Eye (tissue), 1 donor: Measurements from ENCODE around the gene ASTN2.
A peak's percentile ranks its signal among the peaks of the same experiment; 100 is the strongest.

Experiments used
- DNase-seq: peaks from one replicate; pipeline ENCODE4 v3.0.0-alpha.2; 2015

The ASTN2 gene

DNA sequence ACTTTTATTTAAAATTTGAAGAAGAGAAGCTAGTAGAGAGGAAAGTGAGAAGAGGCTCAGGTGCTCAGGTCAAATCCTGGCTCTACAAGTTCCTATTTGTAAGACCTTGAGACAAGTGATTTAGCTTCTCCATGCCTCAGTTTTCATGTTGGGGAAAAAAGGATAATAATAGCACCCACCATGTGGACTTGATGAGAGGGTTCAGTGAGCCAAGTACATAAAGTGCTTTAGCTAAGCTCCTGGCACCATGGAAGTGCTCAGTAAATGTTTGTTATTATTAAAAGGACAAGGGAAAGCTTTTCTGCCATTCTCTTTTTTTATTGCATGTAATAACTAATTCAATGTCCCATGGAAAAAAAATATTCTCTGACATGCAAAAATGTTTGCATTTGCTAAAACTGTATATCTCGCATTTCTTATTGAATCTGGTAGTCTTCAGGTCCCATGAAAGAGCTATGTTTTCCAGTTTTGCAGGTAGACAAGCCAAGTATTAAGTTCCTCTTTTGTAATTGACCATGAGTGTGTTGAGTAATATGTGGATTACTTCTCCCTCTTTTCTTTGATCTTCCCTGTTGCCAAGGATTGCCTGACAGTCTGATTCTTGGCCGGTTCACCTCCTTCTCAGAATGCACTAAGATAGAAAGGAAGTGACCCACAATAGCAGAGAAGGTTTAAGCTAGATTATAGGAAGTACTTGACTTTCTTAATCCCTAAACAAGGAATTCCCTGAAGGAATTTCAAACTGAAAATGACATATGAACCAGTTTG lies 773.4 kb downstream of the ASTN2 start:
- no peak for DNase-seq

DNA sequence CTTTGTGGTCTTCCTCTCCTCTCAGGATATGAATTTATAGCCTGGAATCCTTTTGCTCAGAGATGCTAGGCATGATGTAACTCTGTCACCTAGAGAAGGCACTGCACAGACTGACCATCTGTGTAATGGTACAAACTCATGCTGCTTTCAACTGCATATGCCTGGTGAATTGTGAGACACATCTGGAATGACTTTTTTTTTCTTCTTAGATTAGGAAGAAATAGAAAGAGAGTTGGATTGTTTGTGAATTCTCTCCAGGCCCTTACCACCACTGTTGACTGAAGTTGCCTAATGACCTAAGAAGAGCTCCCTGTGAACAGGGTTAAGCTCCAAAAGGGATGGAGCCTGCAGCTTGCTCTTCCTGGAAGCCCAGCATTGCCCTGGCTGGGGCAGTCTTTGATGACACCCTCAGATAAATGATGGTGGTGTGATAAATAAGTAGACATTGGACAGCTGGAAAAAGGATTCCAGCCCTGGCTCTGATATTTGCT lies 775.6 kb downstream of the ASTN2 start:
- no peak for DNase-seq

GRCh38 chr9:116635908-116636307 lies 778.9 kb downstream of the ASTN2 start:
- no peak for DNase-seq

GRCh38 chr9:116632990-116633838 lies 781.6 kb downstream of the ASTN2 start:
- no peak for DNase-seq

DNA sequence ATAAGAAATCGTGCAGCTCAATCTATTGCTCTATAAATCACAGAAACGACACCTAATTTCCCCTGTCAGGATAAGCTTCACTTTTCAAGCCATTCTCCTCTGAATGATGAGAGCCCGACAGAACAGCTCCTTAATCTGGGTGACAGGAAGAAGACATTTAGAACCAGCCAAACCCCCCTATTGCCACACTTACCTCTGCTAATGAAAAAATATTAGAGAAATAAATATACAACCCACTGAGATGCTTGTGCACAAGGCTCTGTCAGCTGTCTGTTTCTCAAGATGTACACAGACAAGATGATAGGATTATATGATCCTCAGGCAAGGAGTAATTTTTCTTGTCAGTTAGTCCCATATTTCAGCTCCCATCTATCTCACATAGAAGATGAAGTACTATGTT lies 785.2 kb downstream of the ASTN2 start:
- DNase-seq, result no peak

DNA sequence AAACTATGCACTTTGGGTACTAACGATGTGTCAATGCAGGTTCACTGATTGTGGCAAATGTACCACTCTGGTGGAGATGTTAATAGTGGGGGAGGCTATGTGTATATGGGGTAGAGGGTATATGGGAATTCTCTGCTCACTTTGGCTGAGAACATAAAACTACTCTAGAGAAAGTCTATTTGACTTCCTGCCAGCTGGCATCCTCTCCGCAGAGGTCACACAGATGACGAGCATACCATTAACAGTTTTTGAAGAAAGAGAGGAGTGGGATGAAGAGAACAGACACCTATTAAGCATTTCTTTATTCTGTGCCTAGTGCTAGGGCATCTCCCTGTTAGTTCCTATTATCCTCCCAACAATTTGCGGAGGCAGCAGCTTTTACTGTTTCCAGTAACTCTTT lies 786.1 kb downstream of the ASTN2 start:
- DNase-seq, result peak; percentile 24

DNA sequence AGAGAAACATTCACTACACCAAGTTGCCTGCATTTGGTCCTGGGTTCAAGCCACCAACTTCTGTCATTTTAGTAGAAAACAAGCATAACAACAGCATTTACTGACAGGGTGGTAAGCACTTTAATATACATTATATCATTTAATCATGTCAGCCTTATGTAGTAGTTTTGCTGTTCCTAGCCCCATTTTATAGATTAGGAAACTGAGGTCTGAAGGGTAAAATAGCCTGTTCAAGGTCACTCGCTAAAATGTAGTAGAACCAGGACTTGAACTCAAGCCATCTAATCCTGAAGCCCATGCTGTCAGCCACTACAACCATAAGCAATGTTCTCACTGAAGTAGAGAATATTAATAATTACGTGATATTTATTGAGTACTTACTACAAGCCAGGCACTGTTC lies 787.4 kb downstream of the ASTN2 start:
- DNase-seq, result no peak

DNA sequence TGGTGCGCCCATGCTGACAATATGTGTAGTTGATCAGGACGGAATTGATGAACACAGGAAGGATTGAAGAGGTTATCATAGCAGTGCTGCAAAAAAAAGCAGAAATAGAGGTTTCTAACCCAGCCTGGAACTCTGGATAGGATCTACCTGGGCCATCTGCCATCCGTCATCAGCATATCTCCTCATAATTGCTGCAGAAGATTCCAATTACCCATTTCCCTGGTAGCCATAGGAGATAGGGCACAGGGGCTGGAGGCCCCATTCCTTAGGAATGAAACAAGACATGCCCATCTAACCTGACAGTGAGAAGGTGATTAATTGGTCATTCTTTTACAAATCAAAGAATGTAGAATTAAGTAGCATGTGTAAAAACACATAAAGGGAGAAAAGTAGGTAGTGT lies 788.1 kb downstream of the ASTN2 start:
- no peak for DNase-seq

DNA sequence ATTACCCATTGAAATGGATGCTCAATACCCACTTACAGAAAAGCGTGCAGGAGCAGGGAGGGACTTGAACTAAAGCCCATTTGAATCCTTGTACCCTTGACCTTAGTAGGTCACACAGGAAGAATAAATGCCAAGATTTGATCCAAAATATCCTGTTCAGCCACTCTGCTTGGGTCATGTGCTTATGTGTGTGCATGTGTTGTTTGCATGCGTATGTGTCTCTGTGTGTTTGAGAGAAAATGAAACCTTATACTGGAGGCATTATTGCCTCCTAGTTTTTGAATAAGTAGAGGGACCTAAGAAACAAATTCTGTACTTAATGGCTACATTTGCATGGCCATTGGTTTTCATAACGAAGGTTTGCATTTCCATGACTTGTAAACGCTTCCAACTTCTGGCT lies 791.1 kb downstream of the ASTN2 start:
- DNase-seq, result no peak

DNA sequence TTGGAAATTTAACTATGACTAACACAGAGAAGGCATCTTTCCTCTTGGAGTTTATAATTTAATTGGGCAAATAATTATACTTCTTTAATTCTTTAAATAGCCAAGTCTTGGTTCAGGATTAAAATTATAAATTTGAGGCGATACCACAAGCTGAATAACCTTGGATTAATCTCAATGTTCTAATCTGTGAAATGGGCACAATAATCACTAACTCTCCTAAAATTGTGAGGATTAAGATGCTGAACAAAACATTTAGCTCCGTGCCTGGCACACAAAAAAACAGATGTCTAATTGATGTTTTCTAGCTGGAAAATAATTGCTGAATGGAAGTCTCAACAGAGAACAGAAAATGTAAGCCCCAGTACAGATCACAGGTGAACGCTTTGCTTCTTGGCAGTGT lies 797.5 kb downstream of the ASTN2 start:
- DNase-seq, result no peak

- no peak for DNase-seq
These were observed 798.4 kb downstream of the ASTN2 start for GRCh38 chr9:116616304-116616914.

GRCh38 chr9:116608064-116608463 lies 806.8 kb downstream of the ASTN2 start:
- DNase-seq, result peak; percentile 36

DNA sequence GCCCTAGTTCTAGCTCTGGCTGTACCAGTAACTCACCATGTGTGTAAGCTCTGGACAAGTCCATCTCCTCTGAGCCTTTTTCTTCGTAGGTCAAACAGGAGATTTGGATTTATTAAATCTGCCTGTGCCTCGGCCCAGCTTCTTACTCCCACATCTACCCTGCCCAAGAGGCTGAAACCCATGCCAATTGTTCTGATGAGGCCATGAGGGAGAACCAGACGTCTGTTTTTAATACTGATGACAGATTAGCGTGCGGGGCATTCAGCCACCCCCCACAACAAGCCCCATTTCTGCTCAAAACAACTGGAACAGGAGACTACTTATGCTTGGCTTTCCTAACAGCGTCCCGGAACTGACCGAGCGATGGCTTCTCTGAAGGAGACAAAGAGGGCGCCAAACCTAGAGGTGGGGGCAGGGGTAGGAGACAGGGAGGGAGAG lies 808.9 kb downstream of the ASTN2 start:
- peak; percentile 15 for DNase-seq

- no peak for DNase-seq
These were observed 809.8 kb downstream of the ASTN2 start for GRCh38 chr9:116605060-116605459.

- DNase-seq, result peak; percentile 4
These were observed 810.6 kb downstream of the ASTN2 start for GRCh38 chr9:116604251-116604650.

DNA sequence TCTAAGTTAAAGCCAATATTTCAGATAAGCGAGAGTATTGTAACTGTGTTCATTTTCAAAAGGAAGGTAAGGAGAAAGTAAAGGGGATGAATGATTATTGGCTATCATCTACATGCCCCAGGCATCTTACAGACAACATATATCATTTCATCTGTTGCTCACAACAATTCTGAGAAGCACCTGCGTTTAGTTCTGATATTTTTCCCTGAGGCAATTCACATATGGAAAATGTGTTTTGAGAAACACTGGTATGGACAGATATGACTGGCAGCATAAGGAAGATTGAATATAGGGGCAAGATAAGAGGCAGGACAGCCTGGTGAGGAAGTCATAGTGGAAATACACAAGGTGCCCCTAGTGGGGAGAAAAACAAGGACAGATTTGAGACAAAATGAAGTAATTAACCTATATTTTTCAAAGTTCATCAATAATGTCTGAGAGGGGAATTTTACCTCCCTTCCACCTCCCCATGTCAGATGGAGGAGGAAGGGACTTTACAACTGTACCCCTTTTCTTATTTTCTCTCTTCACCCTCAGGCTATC lies 815.4 kb downstream of the ASTN2 start:
- DNase-seq, result no peak

DNA sequence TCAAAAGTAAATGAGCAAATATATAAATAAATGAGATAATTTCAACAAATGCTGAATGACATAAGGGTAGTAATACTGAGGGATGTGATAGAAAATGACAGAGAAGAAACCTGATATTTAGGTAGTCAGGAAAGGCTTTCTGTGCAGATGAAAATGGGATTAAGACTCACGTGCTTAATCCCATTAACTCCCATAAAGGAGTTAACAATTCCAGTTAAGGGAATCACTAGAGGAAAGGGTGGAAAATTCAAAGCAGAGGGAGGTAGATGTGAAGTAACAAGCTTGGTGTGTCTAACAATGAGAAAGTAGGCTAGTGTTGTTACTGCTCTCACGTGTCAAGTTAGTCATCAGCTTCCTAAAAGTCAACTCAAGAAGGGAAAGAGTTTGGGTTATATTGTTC lies 818.2 kb downstream of the ASTN2 start:
- no peak for DNase-seq

GRCh38 chr9:116594547-116594946 lies 820.3 kb downstream of the ASTN2 start:
- no peak for DNase-seq

DNA sequence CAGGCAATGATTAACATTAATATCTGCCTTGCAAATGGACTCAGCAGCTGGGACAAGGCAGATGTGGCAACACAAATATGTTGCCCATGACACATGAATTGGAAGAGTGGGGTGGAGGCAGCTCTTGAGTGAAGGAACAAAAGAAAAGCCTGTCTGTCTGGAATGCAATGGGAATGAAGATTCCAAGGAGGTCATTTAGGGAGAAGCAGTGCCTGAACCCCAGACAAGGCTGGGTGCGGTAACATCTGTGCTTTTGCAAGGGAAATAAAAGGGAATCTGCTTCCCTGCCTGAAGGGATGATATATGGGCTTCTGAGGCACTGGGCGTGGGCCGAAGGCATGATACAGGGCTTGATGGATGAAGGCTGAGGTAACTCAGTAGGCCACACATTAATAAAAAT lies 821.9 kb downstream of the ASTN2 start:
- DNase-seq, result no peak

DNA sequence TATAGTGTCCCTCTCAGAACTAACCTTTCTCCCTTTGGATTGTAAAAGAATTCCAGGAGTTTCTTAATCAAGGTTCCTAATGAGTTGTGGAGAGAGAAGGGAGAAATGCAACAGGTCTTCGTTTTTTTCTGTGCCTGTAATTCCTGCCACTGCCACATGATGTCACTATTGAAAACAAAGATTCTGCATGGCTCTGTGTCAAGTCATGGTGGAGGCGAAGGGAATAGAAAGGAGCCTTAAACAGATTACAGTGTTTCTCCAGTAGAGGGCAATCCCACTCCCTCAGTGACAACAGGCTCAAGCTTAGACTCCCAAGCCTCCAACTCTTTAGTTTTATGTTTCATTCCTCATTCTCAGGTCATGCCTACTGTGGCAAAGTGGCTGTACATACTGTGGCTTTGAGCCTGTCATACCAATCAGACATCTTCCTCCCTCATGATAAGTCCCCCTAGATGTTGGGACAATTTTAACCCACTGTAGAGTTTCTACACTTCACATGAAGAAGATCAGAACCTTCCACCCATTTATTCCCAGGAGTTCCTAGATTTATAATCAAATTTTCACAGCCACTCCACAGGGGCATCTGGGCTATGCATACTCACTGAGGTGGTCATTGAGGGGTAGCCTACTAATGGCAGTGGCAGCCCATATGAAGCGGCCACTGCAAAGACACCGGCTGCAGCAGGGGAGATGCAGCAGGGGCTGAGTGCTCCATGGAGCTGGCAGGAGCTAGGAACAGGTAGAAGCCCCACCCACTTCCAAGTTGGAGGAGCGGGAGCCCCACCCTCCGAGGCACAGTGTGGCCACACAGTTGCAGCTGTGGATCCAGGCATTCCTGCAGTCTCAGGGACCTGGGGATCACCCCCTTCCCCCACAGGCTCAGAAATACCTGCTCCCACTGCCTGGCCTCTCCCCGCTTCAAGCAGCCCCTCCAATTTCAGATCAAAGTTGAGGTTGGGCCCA lies 825.2 kb downstream of the ASTN2 start:
- peak; percentile 7 for DNase-seq

DNA sequence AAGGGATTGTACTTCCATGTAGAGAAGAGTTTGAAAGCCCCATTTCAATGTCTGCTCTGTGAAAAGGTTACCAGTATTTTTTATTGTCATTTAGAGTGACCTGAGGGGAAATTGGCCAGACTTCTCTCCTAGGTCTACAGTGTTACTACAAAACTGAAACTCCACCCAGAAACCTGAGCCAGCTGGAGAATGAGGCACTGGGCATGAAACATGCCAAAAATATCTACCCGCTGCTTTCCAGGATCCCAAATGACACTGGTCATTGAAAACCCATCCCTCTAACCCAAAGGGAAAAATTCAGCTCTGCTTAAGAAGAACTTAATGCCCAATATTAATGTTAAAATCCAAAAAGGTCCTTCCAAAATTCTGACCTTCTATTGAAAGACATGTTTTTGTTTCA lies 826.9 kb downstream of the ASTN2 start:
- DNase-seq, result no peak

DNA sequence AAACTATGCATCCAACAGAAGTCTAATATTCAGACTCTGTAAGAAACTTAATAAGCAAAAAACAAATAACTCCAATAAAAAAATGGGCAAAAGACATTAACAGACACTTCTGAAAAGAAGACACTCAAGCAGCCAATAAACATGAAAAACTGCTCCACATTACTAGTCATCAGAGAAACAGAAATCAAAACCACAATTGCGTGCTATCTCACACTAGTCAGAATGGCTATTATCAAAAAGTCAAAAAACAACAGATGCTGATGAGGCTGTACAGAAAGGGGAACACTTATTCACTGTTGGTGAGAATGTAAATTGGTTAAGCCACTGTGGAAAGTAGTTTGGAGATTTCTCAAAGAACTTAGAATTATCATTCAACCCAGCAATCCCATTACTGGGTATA lies 829.0 kb downstream of the ASTN2 start:
- DNase-seq, result no peak
